NT2/D1 (cell line): ENCODE measurements around the gene RBPJ.

Experiments used
- SUZ12 ChIP-seq: IDR thresholded peaks from 2 replicates; pipeline ENCODE4 v1.6.1; 2011; ENCODE audit not compliant: insufficient read length, insufficient read depth; ENCODE audit errors: extremely low read depth
- YY1 ChIP-seq: IDR thresholded peaks from 2 replicates; pipeline ENCODE4 v1.6.1; 2011; ENCODE audit not compliant: insufficient read length, insufficient read depth
- ZNF274 ChIP-seq: IDR thresholded peaks from 2 replicates; pipeline ENCODE4 v1.6.1; 2011; ENCODE audit warnings: mild to moderate bottlenecking, low read depth, low read length

- TF ChIP-seq ZNF274 (no peak), SUZ12 (no peak), YY1 (no peak)
Measured at GRCh38 chr4:26432419-26432818, 111.6 kb downstream of the RBPJ start.
